Measurements from ENCODE around the gene DAW1. TPM values are rescaled to one million over a fixed set of nuclear protein-coding genes. Genes with fewer than 3 reads are reported as not detected.
"Not testable (repeated sequence)": the region's sequence is repeated elsewhere in the genome, so short reads cannot be mapped to it uniquely, and the experiment has no call there.

DAW1 gene
- total RNA-seq, 2 experiments from 2014 or later = not detected

DNA sequence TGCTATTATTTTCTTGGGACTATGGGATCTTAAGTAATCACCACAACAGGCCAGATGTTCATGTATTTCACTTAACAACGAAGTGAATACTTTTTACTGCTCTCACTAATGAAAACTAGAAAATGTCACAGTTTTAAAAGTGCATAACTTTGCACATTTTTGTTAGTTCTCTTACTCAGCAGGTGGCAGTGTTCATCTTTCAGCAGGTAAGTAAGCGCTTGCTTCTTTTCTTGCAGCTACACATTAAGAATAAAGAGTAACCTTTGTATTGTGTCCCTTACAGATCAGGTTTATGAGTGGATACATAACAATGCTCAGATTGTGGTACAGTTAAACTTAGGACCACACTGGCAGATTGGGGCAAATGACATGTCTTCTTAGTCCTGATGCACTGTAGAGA lies 61.0 kb downstream of the DAW1 start:
- Mint-ChIP-seq H3K36me3 (ENCODE audit: low read depth) (no peaks in the 10 kb centered on the region), H3K4me1 (ENCODE audit: low read depth) (no peaks in the 10 kb centered on the region), H3K9me3 (peaks cover 2% of the 10 kb centered on the region), H3K4me3 (no peak overlapping the region), H3K27me3 (no peaks in the 10 kb centered on the region), H3K27ac (no peak overlapping the region)
- Histone ChIP-seq H3K9me3 (ENCODE audit: control insufficient read depth in 1 of 2, insufficient read depth in 1 of 2, low read length in 2 of 2) (no peaks in the 10 kb centered on the region), H3K27me3 (ENCODE audit: control insufficient read depth in 1 of 2, insufficient read depth in 2 of 2, low read length in 2 of 2) (no peaks in the 10 kb centered on the region), H3K27ac (ENCODE audit: low read depth in 1 of 2, low read length in 2 of 2) (no peak overlapping the region), H3K36me3 (ENCODE audit: insufficient read depth, low read length) (no peaks in the 10 kb centered on the region), H3K4me3 (ENCODE audit: low read length) (no peak overlapping the region), H3K4me1 (ENCODE audit: insufficient read depth, low read length) (no peaks in the 10 kb centered on the region)
- DNase-seq = no peak
- TF ChIP-seq, protein P1, sequence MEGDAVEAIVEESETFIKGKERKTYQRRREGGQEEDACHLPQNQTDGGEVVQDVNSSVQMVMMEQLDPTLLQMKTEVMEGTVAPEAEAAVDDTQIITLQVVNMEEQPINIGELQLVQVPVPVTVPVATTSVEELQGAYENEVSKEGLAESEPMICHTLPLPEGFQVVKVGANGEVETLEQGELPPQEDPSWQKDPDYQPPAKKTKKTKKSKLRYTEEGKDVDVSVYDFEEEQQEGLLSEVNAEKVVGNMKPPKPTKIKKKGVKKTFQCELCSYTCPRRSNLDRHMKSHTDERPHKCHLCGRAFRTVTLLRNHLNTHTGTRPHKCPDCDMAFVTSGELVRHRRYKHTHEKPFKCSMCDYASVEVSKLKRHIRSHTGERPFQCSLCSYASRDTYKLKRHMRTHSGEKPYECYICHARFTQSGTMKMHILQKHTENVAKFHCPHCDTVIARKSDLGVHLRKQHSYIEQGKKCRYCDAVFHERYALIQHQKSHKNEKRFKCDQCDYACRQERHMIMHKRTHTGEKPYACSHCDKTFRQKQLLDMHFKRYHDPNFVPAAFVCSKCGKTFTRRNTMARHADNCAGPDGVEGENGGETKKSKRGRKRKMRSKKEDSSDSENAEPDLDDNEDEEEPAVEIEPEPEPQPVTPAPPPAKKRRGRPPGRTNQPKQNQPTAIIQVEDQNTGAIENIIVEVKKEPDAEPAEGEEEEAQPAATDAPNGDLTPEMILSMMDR (IDR thresholded peaks at IDR 0.05) = no peak
- POLR2A ChIA-PET = no interaction called here
- intact Hi-C loops (cut with DNase I, micrococcal nuclease) = no loop called here
- CTCF ChIA-PET = no interaction called here
- no peak for ATAC-seq (ENCODE audit: poor library complexity)

DNA sequence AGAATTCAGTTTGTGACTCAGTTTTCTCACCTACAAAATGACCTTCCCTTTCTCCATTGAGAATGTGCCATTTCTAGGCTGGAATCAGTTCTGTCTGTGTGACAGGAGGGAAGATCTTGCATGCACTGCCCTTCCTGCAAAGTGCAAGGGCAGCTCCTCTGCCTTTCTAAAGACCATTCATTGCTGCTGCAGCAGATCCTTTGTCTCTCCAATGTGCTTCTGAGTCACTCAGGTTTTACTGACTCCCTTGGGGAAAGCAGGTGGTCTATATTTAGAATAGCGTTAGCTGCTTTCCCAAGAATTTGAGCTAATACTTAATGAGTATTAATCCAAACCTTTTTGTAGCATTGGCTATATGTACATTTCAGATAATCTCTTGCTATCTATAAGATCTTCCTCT lies 62.5 kb downstream of the DAW1 start:
- Histone ChIP-seq H3K4me1 (ENCODE audit: insufficient read depth, low read length) (no peaks in the 10 kb centered on the region), H3K9me3 (ENCODE audit: control insufficient read depth in 1 of 2, insufficient read depth in 1 of 2, low read length in 2 of 2) (no peaks in the 10 kb centered on the region), H3K36me3 (ENCODE audit: insufficient read depth, low read length) (no peaks in the 10 kb centered on the region), H3K4me3 (ENCODE audit: low read length) (no peak overlapping the region), H3K27me3 (ENCODE audit: control insufficient read depth in 1 of 2, insufficient read depth in 2 of 2, low read length in 2 of 2) (no peaks in the 10 kb centered on the region), H3K27ac (ENCODE audit: low read depth in 1 of 2, low read length in 2 of 2) (no peak overlapping the region)
- DNase-seq (no peak), ATAC-seq (ENCODE audit: poor library complexity) (no peak)
- H3K9me3 Mint-ChIP-seq = peaks cover 2% of the 10 kb centered on the region
- TF ChIP-seq, protein P1 (IDR thresholded peaks at IDR 0.05) = no peak
- ChIA-PET POLR2A (interaction anchor here (0.6 kb wide), 1 partner anchor 1983 kb away, joined by 3 read pairs; no protein-coding TSS in a partner anchor), CTCF (no interaction called here)
- H3K27ac Mint-ChIP-seq = no peak overlapping the region
- H3K4me3 Mint-ChIP-seq = no peak overlapping the region
- no peaks in the 10 kb centered on the region for H3K4me1 Mint-ChIP-seq (ENCODE audit: low read depth)
- no peaks in the 10 kb centered on the region for H3K36me3 Mint-ChIP-seq (ENCODE audit: low read depth)
- intact Hi-C loops (cut with DNase I, micrococcal nuclease) = no loop called here
- H3K27me3 Mint-ChIP-seq = peaks cover 12% of the 10 kb centered on the region

DNA sequence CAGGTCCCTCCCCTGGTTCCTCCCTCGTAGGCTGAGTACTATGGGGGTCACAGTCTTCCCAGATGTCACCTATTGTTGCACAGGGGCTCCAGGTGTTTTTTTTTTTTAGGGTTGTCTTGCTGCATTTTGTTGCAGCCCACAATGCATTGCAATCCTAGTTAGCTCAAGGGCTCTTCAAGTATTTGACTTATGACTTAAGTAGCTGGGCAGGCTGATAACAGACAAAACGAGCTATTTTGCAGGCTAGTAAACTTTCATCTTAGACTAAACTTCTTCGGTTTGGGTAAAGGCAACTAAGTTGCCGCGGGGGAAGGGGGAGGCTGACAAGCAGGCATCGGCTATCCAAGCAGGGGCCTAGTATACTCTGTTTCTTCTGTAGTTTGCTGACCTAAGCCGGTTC lies 64.8 kb downstream of the DAW1 start:
- H3K36me3 Mint-ChIP-seq (ENCODE audit: low read depth); DNase-seq; ATAC-seq (ENCODE audit: poor library complexity); H3K4me3 ChIP-seq (ENCODE audit: low read length); H3K4me3 Mint-ChIP-seq; H3K36me3 ChIP-seq (ENCODE audit: insufficient read depth, low read length); H3K27me3 ChIP-seq (ENCODE audit: control insufficient read depth in 1 of 2, insufficient read depth in 2 of 2, low read length in 2 of 2); intact Hi-C loops (cut with DNase I, micrococcal nuclease); H3K27ac ChIP-seq (ENCODE audit: low read depth in 1 of 2, low read length in 2 of 2); H3K4me1 Mint-ChIP-seq (ENCODE audit: low read depth); H3K9me3 Mint-ChIP-seq; H3K4me1 ChIP-seq (ENCODE audit: insufficient read depth, low read length); H3K9me3 ChIP-seq (ENCODE audit: control insufficient read depth in 1 of 2, insufficient read depth in 1 of 2, low read length in 2 of 2); POLR2A ChIA-PET; H3K27ac Mint-ChIP-seq: not testable (repeated sequence)
- CTCF ChIA-PET = interaction anchor here (1.0 kb wide), 1 partner anchor 10 kb away, joined by 3 read pairs; no protein-coding TSS in a partner anchor
- peaks cover 22% of the 10 kb centered on the region for H3K27me3 Mint-ChIP-seq

DNA sequence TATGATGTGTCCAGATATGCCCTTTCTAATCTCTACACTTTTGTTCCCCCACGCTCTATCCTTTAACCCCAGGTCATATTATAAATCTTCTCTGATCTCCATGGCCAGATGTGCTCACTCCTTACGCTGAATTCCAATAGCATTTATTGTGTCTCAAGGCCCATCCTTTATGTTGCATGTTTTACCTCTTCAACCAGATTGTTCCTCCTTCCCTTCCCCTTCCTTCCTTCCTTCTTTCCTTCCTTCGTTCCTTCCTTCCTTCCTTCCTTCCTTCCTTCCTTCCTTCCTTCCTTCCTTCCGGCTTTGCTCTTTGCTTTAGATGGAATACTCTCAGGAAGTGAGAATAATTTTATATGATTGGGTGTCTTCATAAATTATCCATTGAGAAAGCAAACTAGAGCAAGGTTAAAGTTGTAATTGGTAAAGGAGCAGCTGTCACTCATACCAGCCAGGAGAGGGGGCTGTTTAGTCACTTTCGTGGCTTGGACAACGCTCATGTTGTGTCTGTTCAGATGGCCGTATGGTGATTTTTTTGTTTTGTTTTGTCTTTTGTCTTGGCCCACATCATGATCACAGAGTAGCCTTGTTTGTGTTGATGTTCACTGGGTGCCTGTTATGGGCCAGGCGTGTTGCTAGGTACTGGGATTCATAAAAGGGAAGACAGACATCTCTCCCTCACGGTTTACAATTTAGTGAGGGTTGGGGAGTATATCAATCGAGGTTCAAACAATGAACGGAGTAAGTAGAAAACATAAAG lies 68.0 kb downstream of the DAW1 start:
- TF ChIP-seq, protein P1 (IDR thresholded peaks at IDR 0.05) = no peak
- Mint-ChIP-seq H3K27ac (no peak overlapping the region), H3K27me3 (peaks cover 22% of the 10 kb centered on the region), H3K36me3 (ENCODE audit: low read depth) (no peaks in the 10 kb centered on the region), H3K4me1 (ENCODE audit: low read depth) (no peaks in the 10 kb centered on the region), H3K9me3 (peaks cover 2% of the 10 kb centered on the region), H3K4me3 (no peak overlapping the region)
- Histone ChIP-seq H3K27me3 (ENCODE audit: control insufficient read depth in 1 of 2, insufficient read depth in 2 of 2, low read length in 2 of 2) (no peaks in the 10 kb centered on the region), H3K27ac (ENCODE audit: low read depth in 1 of 2, low read length in 2 of 2) (no peak overlapping the region), H3K4me3 (ENCODE audit: low read length) (no peak overlapping the region), H3K36me3 (ENCODE audit: insufficient read depth, low read length) (no peaks in the 10 kb centered on the region), H3K9me3 (ENCODE audit: control insufficient read depth in 1 of 2, insufficient read depth in 1 of 2, low read length in 2 of 2) (no peaks in the 10 kb centered on the region), H3K4me1 (ENCODE audit: insufficient read depth, low read length) (no peaks in the 10 kb centered on the region)
- intact Hi-C loops (cut with DNase I, micrococcal nuclease) = no loop called here
- DNase-seq (no peak), ATAC-seq (ENCODE audit: poor library complexity) (no peak)
- CTCF ChIA-PET = interaction anchor here (1.3 kb wide), 1 partner anchor 18 kb away, joined by 3 read pairs; no protein-coding TSS in a partner anchor
- POLR2A ChIA-PET = no interaction called here

Data from CD4-positive, alpha-beta T cell (primary cell).